ENCODE results near the gene PROSER3. TPM values are rescaled to one million over a fixed set of nuclear protein-coding genes. Genes with fewer than 3 reads are reported as not detected.

The PROSER3 gene
- total and polyA plus RNA-seq, 9 of the 15 experiments (the other 6 are each of a cell fraction or from before 2014, with no cell fraction given), result 1.0 to 39.5 (median 5.1) TPM

GRCh38 chr19:35752746-35753350 is 5.1 kb upstream of the PROSER3 start (continued):
- TF ChIP-seq REST (IDR thresholded peaks at IDR 0.05; ENCODE audit: borderline replicate concordance) (no peak), REST (CRISPR knock-in tag; IDR thresholded peaks at IDR 0.05; ENCODE audit: low read depth) (no peak), ZNF551 (CRISPR knock-in tag; IDR thresholded peaks at IDR 0.05) (no peak)

Measured in K562 (cell line).